Hepatocyte (in vitro differentiated cells): Measurements from ENCODE around the gene DCTN1.

ENCODE experiments used
- EZH2 ChIP-seq: fragments of 200-600 bp; sonication (generic); IDR thresholded peaks from 2 replicates; pipeline ENCODE4 v1.6.1; 2016; ENCODE audit warnings: antibody characterized with exemption, mild to moderate bottlenecking, borderline replicate concordance
- TF ChIP-seq, protein P1 (sequence below): fragments of 200-600 bp; sonication (generic); IDR thresholded peaks from 2 replicates; pipeline ENCODE4 v1.5.1; 2016; ENCODE audit warnings: antibody characterized with exemption, mild to moderate bottlenecking; ENCODE audit not compliant: poor library complexity

DNA sequence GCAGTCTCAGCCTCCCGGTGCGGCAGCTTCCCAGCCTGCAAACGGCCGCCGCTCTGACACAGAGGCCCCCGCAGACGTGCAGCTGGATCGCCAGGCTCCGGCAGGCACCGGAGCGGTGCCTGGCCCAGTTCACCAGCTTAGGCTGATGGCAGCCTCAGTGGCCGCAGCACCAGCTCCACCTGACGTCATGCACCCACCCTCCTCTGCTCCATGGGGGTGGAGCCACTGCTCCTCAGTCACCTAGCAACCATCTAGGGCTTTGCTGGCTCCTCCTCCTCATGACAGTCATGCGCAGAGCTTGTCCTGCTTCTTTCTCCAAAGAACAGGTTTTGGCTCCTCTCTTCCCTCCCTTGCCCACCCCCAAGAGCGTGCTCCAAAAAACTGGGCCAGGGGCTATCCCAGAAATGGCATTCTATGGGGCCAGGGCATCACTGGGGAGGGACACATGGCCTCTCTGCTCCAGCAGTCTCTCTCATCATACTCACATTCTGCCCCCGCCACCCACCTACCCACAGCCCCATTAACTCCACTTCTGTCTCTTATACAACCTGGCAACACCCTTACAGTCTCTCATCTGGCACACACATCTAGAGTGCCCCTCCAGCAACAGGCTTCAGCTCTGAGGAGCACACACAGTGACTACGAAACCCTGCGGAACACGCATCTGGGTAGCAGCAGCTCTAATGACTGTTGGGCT, 5.5 kb downstream of the DCTN1 start:
- TF ChIP-seq, protein P1, sequence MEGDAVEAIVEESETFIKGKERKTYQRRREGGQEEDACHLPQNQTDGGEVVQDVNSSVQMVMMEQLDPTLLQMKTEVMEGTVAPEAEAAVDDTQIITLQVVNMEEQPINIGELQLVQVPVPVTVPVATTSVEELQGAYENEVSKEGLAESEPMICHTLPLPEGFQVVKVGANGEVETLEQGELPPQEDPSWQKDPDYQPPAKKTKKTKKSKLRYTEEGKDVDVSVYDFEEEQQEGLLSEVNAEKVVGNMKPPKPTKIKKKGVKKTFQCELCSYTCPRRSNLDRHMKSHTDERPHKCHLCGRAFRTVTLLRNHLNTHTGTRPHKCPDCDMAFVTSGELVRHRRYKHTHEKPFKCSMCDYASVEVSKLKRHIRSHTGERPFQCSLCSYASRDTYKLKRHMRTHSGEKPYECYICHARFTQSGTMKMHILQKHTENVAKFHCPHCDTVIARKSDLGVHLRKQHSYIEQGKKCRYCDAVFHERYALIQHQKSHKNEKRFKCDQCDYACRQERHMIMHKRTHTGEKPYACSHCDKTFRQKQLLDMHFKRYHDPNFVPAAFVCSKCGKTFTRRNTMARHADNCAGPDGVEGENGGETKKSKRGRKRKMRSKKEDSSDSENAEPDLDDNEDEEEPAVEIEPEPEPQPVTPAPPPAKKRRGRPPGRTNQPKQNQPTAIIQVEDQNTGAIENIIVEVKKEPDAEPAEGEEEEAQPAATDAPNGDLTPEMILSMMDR, result no peak
- TF ChIP-seq EZH2, result no peak
